PC-3 (cell line): ENCODE measurements around the gene HIRA. TPM values are rescaled to one million over a fixed set of nuclear protein-coding genes. Genes with fewer than 3 reads are reported as not detected.

Experiments
- ATAC-seq: fragments of 200-7000 bp; cut with Tn5 transposase; 2 replicates; pipeline ENCODE4 v1.9.1; 2020; ENCODE audit warnings: mild to moderate bottlenecking, moderate library complexity
- BruUV-seq: library from RNA; stranded (reverse); fragments of 400-500 nt; replicated peaks from 2 replicates; lab custom pipeline; 2021; lab: Mats Ljungman, UMichigan
- CTCF ChIA-PET: fragments of 300-600 bp; sonication (Branson Sonifier 250); formaldehyde crosslinking; loops from one replicate; lab custom pipeline; 2022; ENCODE audit warnings: antibody characterized with exemption; lab: Charles Lee
- POLR2A ChIA-PET: fragments of 300-600 bp; sonication (Branson Sonifier 250); formaldehyde crosslinking; loops from one replicate; lab custom pipeline; 2022; ENCODE audit warnings: antibody characterized with exemption; ENCODE audit not compliant: unreplicated experiment; lab: Charles Lee
- DNase-seq: peaks from one replicate; pipeline ENCODE4 v3.0.0-alpha.2; 2015
- H2AFZ ChIP-seq: fragments of 300-600 bp; sonication (generic); 2 replicates; pipeline ENCODE4 v1.6.0; 2016; ENCODE audit warnings: antibody characterized with exemption, low read length
- H3F3A ChIP-seq: fragments of 300-600 bp; sonication (generic); one replicate; pipeline ENCODE4 v1.6.0; 2017; ENCODE audit warnings: antibody characterized with exemption, low read length, control low read depth, mild to moderate bottlenecking; ENCODE audit not compliant: unreplicated experiment
- H3K27ac ChIP-seq: fragments of 300-600 bp; sonication (generic); 2 replicates; pipeline ENCODE4 v1.5.1; 2016; ENCODE audit warnings: mild to moderate bottlenecking, low read length
- H3K27me3 ChIP-seq: fragments of 300-600 bp; sonication (generic); 2 replicates; pipeline ENCODE4 v1.6.1; 2016; ENCODE audit warnings: low read length, mixed read lengths
- H3K36me3 ChIP-seq: fragments of 300-600 bp; sonication (generic); 2 replicates; pipeline ENCODE4 v1.6.1; 2016; ENCODE audit warnings: low read depth, mixed run types, low read length, mixed read lengths
- H3K4me1 ChIP-seq: fragments of 300-600 bp; sonication (generic); 2 replicates; pipeline ENCODE4 v1.5.1; 2016; ENCODE audit warnings: low read length; ENCODE audit not compliant: insufficient read depth
- H3K4me2 ChIP-seq: fragments of 300-600 bp; sonication (generic); 2 replicates; pipeline ENCODE4 v1.6.0; 2016; ENCODE audit warnings: low read length
- H3K4me3 ChIP-seq: fragments of 300-600 bp; sonication (generic); 2 replicates; pipeline ENCODE4 v1.5.1; 2016; ENCODE audit warnings: mild to moderate bottlenecking, low read length, mixed read lengths
- H3K79me2 ChIP-seq: fragments of 300-600 bp; sonication (generic); 2 replicates; pipeline ENCODE4 v1.6.1; 2017; ENCODE audit warnings: low read length, mixed read lengths
- H3K9ac ChIP-seq: fragments of 300-600 bp; sonication (generic); 2 replicates; pipeline ENCODE4 v1.6.0; 2016; ENCODE audit warnings: mild to moderate bottlenecking, low read length
- H3K9me2 ChIP-seq: fragments of 300-600 bp; sonication (generic); replicated peaks from 2 replicates; pipeline ENCODE4 v1.6.1; 2016; ENCODE audit warnings: mixed run types, low read length, mixed read lengths
- H3K9me3 ChIP-seq: fragments of 300-600 bp; sonication (generic); 2 replicates; pipeline ENCODE4 v1.6.1; 2016; ENCODE audit warnings: low read length, mixed read lengths
- H4K20me1 ChIP-seq: fragments of 300-600 bp; sonication (generic); 2 replicates; pipeline ENCODE4 v1.6.1; 2016; ENCODE audit warnings: low read length, mixed read lengths
- EZH2 ChIP-seq: fragments of 300-600 bp; sonication (generic); IDR thresholded peaks from one replicate; pipeline ENCODE4 v1.6.1; 2017; ENCODE audit warnings: antibody characterized with exemption, mild to moderate bottlenecking, low read length; ENCODE audit not compliant: unreplicated experiment
- EZH2phosphoT487 ChIP-seq: fragments of 300-600 bp; sonication (generic); IDR thresholded peaks from 2 replicates; pipeline ENCODE4 v1.6.1; 2018; ENCODE audit warnings: mild to moderate bottlenecking, antibody characterized with exemption, low read length, borderline replicate concordance
- intact Hi-C: fragments of 100-400 bp; cut with micrococcal nuclease; formaldehyde crosslinking; loops from 2 replicates; pipeline ENCODE4 v1.9.0; 2023
- total RNA-seq: library from RNA; depleted of rRNA; stranded (reverse); fragments of >200 nt; gene quantifications from 2 replicates; pipeline ENCODE4 v1.2.3, GENCODE V29; 2014
- TF ChIP-seq, protein P1 (sequence below): fragments of 300-600 bp; sonication (generic); conservative IDR thresholded peaks from 2 replicates; pipeline ENCODE4 v1.5.1; 2017; ENCODE audit warnings: antibody characterized with exemption, low read depth, mild to moderate bottlenecking, low read length

The HIRA gene
- total RNA-seq, 1 experiment from 2014 or later: 12.4 TPM

DNA sequence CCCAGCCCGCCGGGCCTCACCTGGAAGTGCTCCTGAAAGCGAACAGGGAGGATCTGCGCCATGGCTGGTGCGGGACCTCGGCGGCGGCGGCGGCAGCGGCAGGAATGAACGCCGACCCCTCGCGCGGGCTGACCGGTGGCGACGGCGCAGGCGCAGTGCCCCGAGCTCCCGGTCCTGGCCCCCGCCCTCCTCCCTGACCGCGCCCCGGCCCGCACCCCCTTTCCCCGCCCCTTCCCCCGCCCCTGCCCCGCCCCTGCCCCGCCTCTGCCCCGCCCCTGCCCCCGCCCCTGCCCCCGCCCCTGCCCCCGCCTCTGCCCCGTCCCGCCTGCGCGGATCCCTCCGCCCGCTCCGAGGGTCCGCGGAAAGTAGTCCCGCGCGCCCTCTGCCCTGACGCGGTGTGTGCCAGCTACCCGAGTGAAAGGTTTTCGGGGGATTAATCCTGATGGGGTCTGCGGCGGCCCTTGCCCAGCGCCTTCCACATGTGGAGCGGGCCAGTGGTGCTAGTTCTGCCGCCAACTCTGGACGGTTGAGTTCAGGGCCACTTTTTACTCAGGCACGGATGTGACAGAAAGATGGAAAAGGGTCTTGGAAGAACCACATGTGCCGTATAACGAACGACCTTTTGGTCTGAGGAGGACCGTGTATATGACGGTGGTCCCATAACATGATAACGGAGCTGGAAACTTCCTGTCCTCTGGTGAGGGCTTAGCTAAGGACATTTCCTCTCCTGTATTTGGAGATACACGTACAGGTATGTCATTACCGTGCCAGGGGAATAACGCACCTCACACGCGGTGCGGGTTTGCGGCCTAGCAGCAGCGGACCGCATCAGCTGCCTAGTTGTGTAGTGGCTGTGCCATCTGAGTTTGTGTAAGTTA, 139.7 kb downstream of the HIRA start, which contains the start of gene CLTCL1:
TSS of gene CLTCL1 (minus strand) at position 140 of the 878 bp plus-strand sequence. CDS start at position 62, 78 bp downstream.
- Histone ChIP-seq H3K27me3 (no peaks in the 10 kb centered on the region), H3K4me3 (peak within 1 kb of the TSS; percentile 90), H2AFZ (peak within 1 kb of the TSS; percentile 99), H3K9me3 (no peaks in the 10 kb centered on the region), H3K36me3 (no peaks in the 10 kb centered on the region), H3F3A (no peaks in the 10 kb centered on the region), H3K4me2 (peak within 1 kb of the TSS; percentile 100), H4K20me1 (no peaks in the 10 kb centered on the region), H3K4me1 (peaks cover 46% of the 10 kb centered on the region), H3K79me2 (peaks cover 11% of the 10 kb centered on the region), H3K27ac (no peak within 1 kb of the TSS; the same call in 1 of the 2 replicates), H3K9ac (peak within 1 kb of the TSS; percentile 75), H3K9me2 (no peaks in the 10 kb centered on the region)
- peak; percentile 48 for DNase-seq
- CTCF ChIA-PET: interaction anchor here (0.6 kb wide), 2 partner anchors 26 to 113 kb away, joined by 6 to 7 read pairs; partner anchors contain the start of gene SLC25A1
- BruUV-seq: TSS peak; percentile 84
- POLR2A ChIA-PET: interaction anchor here (0.6 kb wide), 1 partner anchor 144 kb away, joined by 4 read pairs; no protein-coding TSS in a partner anchor
- TF ChIP-seq, protein P1, sequence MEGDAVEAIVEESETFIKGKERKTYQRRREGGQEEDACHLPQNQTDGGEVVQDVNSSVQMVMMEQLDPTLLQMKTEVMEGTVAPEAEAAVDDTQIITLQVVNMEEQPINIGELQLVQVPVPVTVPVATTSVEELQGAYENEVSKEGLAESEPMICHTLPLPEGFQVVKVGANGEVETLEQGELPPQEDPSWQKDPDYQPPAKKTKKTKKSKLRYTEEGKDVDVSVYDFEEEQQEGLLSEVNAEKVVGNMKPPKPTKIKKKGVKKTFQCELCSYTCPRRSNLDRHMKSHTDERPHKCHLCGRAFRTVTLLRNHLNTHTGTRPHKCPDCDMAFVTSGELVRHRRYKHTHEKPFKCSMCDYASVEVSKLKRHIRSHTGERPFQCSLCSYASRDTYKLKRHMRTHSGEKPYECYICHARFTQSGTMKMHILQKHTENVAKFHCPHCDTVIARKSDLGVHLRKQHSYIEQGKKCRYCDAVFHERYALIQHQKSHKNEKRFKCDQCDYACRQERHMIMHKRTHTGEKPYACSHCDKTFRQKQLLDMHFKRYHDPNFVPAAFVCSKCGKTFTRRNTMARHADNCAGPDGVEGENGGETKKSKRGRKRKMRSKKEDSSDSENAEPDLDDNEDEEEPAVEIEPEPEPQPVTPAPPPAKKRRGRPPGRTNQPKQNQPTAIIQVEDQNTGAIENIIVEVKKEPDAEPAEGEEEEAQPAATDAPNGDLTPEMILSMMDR: no peak
- TF ChIP-seq EZH2 (no peak), EZH2phosphoT487 (no peak)
- intact Hi-C loops: loop anchor here (2.0 to 5.0 kb wide), 2 partner anchors 19 to 75 kb away; no protein-coding TSS in a partner anchor
- peak; percentile 33 for ATAC-seq

DNA sequence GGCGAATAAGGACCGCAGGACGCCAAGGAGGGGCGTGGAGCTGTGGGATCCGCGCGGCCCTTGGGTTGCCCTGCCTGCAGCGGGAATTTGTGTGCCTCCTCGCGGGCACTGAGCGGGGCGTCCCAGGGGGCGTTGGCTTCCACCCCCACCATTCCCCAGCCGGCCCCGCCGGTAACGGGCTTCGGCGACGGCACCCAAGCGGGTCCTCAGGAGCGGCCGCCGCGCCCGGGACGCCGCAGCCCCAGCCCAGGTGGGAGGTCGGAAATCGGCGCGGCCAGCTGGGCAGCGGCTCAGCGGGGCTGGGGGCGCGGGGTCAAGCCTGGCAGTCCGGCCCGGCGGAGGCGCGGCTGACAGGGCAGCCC, 140.3 kb downstream of the HIRA start:
- Histone ChIP-seq H3K9ac (peak overlapping the region; percentile 75), H3F3A (no peaks in the 10 kb centered on the region), H3K4me2 (peak overlapping the region; percentile 100), H2AFZ (peak overlapping the region; percentile 86), H3K27ac (no peak overlapping the region), H3K27me3 (no peaks in the 10 kb centered on the region), H4K20me1 (no peaks in the 10 kb centered on the region), H3K79me2 (peaks cover 11% of the 10 kb centered on the region), H3K36me3 (no peaks in the 10 kb centered on the region), H3K4me1 (peaks cover 47% of the 10 kb centered on the region), H3K4me3 (peak overlapping the region; percentile 86), H3K9me3 (no peaks in the 10 kb centered on the region), H3K9me2 (no peaks in the 10 kb centered on the region)
- no TSS peak for BruUV-seq
- TF ChIP-seq EZH2phosphoT487: no peak
- TF ChIP-seq, protein P1: no peak
- TF ChIP-seq EZH2: no peak
- peak; percentile 26 for ATAC-seq
- CTCF ChIA-PET: interaction anchor here (0.6 kb wide), 2 partner anchors 26 to 113 kb away, joined by 6 to 7 read pairs; partner anchors contain the start of gene SLC25A1
- DNase-seq: no peak
- intact Hi-C loops: loop anchor here (2.0 to 5.0 kb wide), 2 partner anchors 18 to 74 kb away; no protein-coding TSS in a partner anchor
- POLR2A ChIA-PET: interaction anchor here (0.6 kb wide), 1 partner anchor 145 kb away, joined by 4 read pairs; no protein-coding TSS in a partner anchor
